Activated CD8-positive, alpha-beta memory T cell treated with anti-CD3 and anti-CD28 coated beads for 36 hours (primary cell): ENCODE measurements around the gene CDH4. TPM values are rescaled to one million over a fixed set of nuclear protein-coding genes. Genes with fewer than 3 reads are reported as not detected.

Experiments
- CTCF ChIA-PET: fragments of 350-600 bp; sonication (Branson Sonifier 250); formaldehyde crosslinking; loops from one replicate; lab custom pipeline; 2021; ENCODE audit warnings: antibody characterized with exemption; lab: Charles Lee
- POLR2A ChIA-PET: fragments of 350-600 bp; sonication (Branson Sonifier 250); formaldehyde crosslinking; loops from one replicate; lab custom pipeline; 2021; ENCODE audit warnings: antibody characterized with exemption; lab: Charles Lee
- total RNA-seq, 2 experiments: library from RNA; stranded (reverse); gene quantifications; one replicate each; pipeline ENCODE4 v1.2.3, GENCODE V29; 2021

The CDH4 gene
- total RNA-seq, 2 experiments from 2014 or later: not detected

GRCh38 chr20:61749406-61750075 lies 497.5 kb downstream of the CDH4 start:
- POLR2A ChIA-PET: no interaction called here
- CTCF ChIA-PET: no interaction called here

- POLR2A ChIA-PET: no interaction called here
- CTCF ChIA-PET: no interaction called here
Measured at GRCh38 chr20:61750093-61750492, 498.0 kb downstream of the CDH4 start.

GRCh38 chr20:61752576-61752975 lies 500.5 kb downstream of the CDH4 start:
- POLR2A ChIA-PET: no interaction called here

GRCh38 chr20:61753316-61753942 lies 501.4 kb downstream of the CDH4 start:
- POLR2A ChIA-PET: no interaction called here
- CTCF ChIA-PET: no interaction called here

More at GRCh38 chr20:61752576-61752975, 500.5 kb downstream of the CDH4 start:
- CTCF ChIA-PET: no interaction called here

GRCh38 chr20:61753987-61754956 lies 502.2 kb downstream of the CDH4 start:
- CTCF ChIA-PET: no interaction called here
- POLR2A ChIA-PET: no interaction called here

DNA sequence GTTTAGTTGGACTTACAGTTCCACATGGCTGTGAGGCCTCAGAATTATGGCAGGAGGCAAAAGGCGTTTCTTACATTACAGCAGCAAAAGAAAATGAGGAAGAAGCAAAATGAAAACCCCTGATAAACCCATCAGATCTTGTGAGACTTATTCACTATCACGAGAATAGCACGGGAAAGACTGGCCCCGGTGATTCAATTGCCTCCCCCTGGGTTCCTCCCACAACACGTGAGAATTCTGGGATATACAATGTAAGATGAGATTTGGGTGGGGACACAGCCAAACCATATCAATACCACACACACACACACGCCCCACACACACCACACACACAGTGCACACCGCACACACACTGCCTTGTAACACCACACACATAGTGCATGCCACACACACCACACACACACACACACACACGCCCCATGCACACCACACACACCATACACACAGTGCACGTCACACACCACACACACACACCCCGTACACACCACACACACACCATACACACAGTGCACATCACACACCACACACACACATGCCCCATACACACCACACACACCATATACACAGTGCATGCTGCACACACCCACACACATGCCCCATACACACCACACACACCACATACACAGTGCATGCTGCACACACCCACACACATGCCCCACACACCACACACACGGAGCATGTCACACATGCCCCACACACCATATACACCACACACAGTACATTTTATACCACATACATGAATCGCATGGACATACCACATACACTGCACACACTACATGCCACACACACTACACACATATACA lies 503.1 kb downstream of the CDH4 start:
- ChIA-PET CTCF (no interaction called here), POLR2A (no interaction called here)

DNA sequence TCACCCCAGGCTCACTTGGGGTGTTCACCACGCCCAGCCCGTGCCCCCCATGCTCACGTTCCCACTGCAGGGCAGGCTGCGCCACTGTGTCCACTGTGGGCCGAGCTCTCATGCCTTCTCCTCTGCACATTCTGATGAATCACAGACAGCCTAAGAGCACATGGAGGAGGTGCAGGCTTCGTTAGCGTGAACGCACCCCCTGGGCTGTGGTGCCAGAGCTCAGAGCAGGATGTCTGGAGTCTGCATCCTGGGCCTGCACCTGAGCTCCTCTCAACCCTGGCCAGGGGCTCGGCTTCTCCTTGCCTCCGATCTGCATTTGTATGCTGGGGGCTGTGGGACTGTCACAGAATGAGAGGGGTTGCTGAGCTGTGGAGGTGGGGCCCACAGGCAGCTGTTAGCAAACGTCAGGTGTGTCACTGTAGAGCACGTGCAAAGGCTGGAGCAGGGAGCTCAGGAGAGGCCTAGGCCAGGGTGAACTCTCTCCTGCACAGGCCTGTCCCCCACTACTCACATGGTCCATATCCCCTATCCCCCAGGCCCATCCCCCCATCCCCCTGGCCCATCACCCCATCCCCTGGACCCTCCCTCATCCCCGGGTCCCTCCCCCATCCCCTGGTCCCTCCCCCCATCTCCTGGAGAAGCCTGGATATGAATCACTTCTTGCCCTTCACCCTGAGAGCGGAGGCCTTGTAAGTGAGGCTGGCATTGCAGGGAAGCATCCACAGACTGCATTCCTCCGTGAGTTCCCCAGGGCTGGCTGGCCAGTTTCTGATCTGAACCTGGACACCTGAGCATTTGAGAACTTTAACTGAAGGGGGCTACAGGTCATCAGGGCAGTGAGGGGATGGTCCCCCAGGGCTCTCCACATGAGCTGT lies 504.1 kb downstream of the CDH4 start:
- ChIA-PET POLR2A (no interaction called here), CTCF (no interaction called here)

GRCh38 chr20:61756966-61757677 lies 505.1 kb downstream of the CDH4 start:
- ChIA-PET CTCF (no interaction called here), POLR2A (no interaction called here)

GRCh38 chr20:61757678-61758563 lies 505.9 kb downstream of the CDH4 start:
- POLR2A ChIA-PET: no interaction called here
- CTCF ChIA-PET: no interaction called here

GRCh38 chr20:61758564-61759200 lies 506.6 kb downstream of the CDH4 start:
- POLR2A ChIA-PET: no interaction called here
- CTCF ChIA-PET: no interaction called here

DNA sequence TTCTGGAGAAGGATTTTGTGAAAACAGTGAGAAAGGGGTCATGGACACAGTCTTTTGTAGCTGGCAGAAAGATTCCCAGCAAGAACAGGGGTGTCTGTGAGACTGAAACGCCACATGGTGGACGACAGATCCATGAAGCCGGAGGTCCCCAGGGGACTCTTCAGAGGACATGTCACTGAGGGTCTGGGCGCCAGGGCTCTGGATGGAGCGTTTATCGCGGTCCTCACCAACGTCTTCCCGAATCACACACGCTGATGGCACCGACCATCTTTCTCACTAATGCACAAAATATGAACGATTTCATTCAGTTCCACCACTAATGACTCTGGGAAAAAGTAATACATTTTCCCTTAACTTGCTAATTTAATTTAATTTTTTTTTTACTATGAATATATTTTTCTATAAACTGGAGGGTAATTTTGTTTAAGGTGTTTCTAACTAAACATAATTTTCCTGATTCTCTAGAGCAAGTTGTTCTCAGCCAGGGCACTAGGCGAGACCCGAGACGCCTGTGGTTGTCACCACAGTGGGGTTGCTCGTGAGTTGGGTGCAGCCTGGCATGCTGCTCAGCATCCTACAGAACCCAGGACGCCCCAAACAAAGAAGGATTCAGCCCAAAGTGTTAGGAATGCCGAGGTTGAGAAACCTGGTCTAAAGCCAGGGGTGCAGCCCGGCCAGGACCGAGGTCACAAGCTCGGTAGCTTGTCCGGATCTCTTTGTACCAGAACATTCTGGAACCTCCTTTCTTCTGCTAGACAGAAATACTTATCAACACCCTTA lies 507.4 kb downstream of the CDH4 start:
- ChIA-PET POLR2A (no interaction called here), CTCF (no interaction called here)

GRCh38 chr20:61760321-61760720 lies 508.3 kb downstream of the CDH4 start:
- CTCF ChIA-PET: no interaction called here
- POLR2A ChIA-PET: no interaction called here

GRCh38 chr20:61760731-61761130 lies 508.7 kb downstream of the CDH4 start:
- POLR2A ChIA-PET: no interaction called here
- CTCF ChIA-PET: no interaction called here

- POLR2A ChIA-PET: no interaction called here
- CTCF ChIA-PET: no interaction called here
Measured at GRCh38 chr20:61761453-61762166, 509.5 kb downstream of the CDH4 start.

GRCh38 chr20:61762167-61762710 lies 510.2 kb downstream of the CDH4 start:
- ChIA-PET POLR2A (interaction anchor here (0.6 kb wide), 1 partner anchor 1277 kb away, joined by 4 read pairs; no protein-coding TSS in a partner anchor), CTCF (no interaction called here)
